ENCODE measurements around the gene UCN3.

GRCh38 chr10:5362873-5363272 is 1.9 kb upstream of the UCN3 start:
- TF ChIP-seq CTCF (IDR thresholded peaks at IDR 0.05), result no peak
- no peak for TF ChIP-seq MAX (IDR thresholded peaks at IDR 0.05)
